C4-2B (cell line): ENCODE results near the gene HEXD.
A peak's percentile ranks its signal among the peaks of the same experiment; 100 is the strongest.

Source experiments
- CTCF ChIP-seq: fragments of 450-650 bp; conservative IDR thresholded peaks from 2 replicates; pipeline ENCODE4 v1.5.1; 2017; ENCODE audit warnings: mild to moderate bottlenecking
- ZFX ChIP-seq: fragments of 450-650 bp; IDR thresholded peaks from 2 replicates; pipeline ENCODE4 v1.6.1; 2017

GRCh38 chr17:82418001-82418986 lies at the start of gene HEXD, which contains the start of gene OGFOD3:
- no peak; the same call in 1 of the 2 replicates for TF ChIP-seq CTCF
- TF ChIP-seq ZFX, result peak; percentile 90; the same call in 1 of the 2 replicates
